WTC11 (cell line): Measurements from ENCODE around the gene PEX1. TPM values are rescaled to one million over a fixed set of nuclear protein-coding genes. Genes with fewer than 3 reads are reported as not detected.

Source experiments
- ATAC-seq: fragments of 200-7000 bp; cut with Tn5 transposase; 2 replicates; pipeline ENCODE4 v1.10.0; 2021; ENCODE audit warnings: mild to moderate bottlenecking, moderate library complexity
- CTCF ChIA-PET: fragments of 300-600 bp; sonication (Branson Sonifier 250); formaldehyde crosslinking; loops from one replicate; lab custom pipeline; 2021; ENCODE audit warnings: antibody characterized with exemption; lab: Charles Lee
- POLR2A ChIA-PET: fragments of 350-600 bp; sonication (Branson Sonifier 250); formaldehyde crosslinking; loops from one replicate; lab custom pipeline; 2021; ENCODE audit warnings: antibody characterized with exemption; lab: Charles Lee
- DNase-seq: peaks from one replicate; pipeline ENCODE4 v3.0.0; 2021; ENCODE audit warnings: low spot score
- H3K27ac Mint-ChIP-seq: 2 replicates; pipeline ENCODE4 v1.8.0; 2021; ENCODE audit warnings: mixed read lengths
- H3K27me3 Mint-ChIP-seq: 2 replicates; pipeline ENCODE4 v1.8.0; 2021; ENCODE audit warnings: low read depth, mild to moderate bottlenecking, moderate library complexity, mixed read lengths
- H3K36me3 Mint-ChIP-seq: 2 replicates; pipeline ENCODE4 v1.8.0; 2021; ENCODE audit warnings: mixed read lengths
- H3K4me1 Mint-ChIP-seq: 2 replicates; pipeline ENCODE4 v1.8.0; 2022; ENCODE audit warnings: mixed read lengths
- H3K4me3 Mint-ChIP-seq: 2 replicates; pipeline ENCODE4 v1.8.0; 2021; ENCODE audit warnings: mild to moderate bottlenecking, moderate library complexity, mixed read lengths
- H3K9me3 Mint-ChIP-seq: 2 replicates; pipeline ENCODE4 v1.8.0; 2021; ENCODE audit warnings: mixed read lengths
- ARID4B ChIP-seq: sonication (generic); formaldehyde crosslinking; IDR thresholded peaks from 2 replicates; pipeline ENCODE4 v1.8.0; 2023; ENCODE audit warnings: missing genetic modification reagents, mild to moderate bottlenecking, borderline replicate concordance
- CREB1 ChIP-seq: sonication (generic); formaldehyde crosslinking; IDR thresholded peaks from 2 replicates; pipeline ENCODE4 v1.8.0; 2023; ENCODE audit warnings: mild to moderate bottlenecking, missing genetic modification reagents
- E2F1 ChIP-seq: sonication (generic); formaldehyde crosslinking; IDR thresholded peaks from 2 replicates; pipeline ENCODE4 v1.8.0; 2022; ENCODE audit warnings: mild to moderate bottlenecking, missing genetic modification reagents
- ESRRA ChIP-seq: sonication (generic); formaldehyde crosslinking; IDR thresholded peaks from 2 replicates; pipeline ENCODE4 v1.8.1; 2022; ENCODE audit warnings: mild to moderate bottlenecking, missing genetic modification reagents, borderline replicate concordance
- FOXJ3 ChIP-seq: sonication (generic); formaldehyde crosslinking; IDR thresholded peaks from 2 replicates; pipeline ENCODE4 v1.9.0; 2021; ENCODE audit warnings: missing genetic modification reagents, mild to moderate bottlenecking, borderline replicate concordance
- FOXP4 ChIP-seq: sonication (generic); formaldehyde crosslinking; IDR thresholded peaks from 2 replicates; pipeline ENCODE4 v1.8.0; 2022; ENCODE audit warnings: mild to moderate bottlenecking, missing genetic modification reagents
- GABPB1 ChIP-seq: sonication (generic); formaldehyde crosslinking; IDR thresholded peaks from 2 replicates; pipeline ENCODE4 v1.8.1; 2023; ENCODE audit warnings: mild to moderate bottlenecking, missing genetic modification reagents
- JAZF1 ChIP-seq: fragments of 250-450 bp; sonication (Bioruptor Pico); IDR thresholded peaks from 2 replicates; pipeline ENCODE4 v1.9.0; 2021; ENCODE audit warnings: moderate library complexity, mild to moderate bottlenecking, inconsistent platforms
- MLX ChIP-seq: sonication (generic); formaldehyde crosslinking; IDR thresholded peaks from 2 replicates; pipeline ENCODE4 v1.8.1; 2023; ENCODE audit warnings: mild to moderate bottlenecking, missing genetic modification reagents, moderate library complexity
- NR2C2 ChIP-seq: sonication (generic); formaldehyde crosslinking; IDR thresholded peaks from 2 replicates; pipeline ENCODE4 v1.8.0; 2022; ENCODE audit warnings: mild to moderate bottlenecking, missing genetic modification reagents
- NR3C1 ChIP-seq: sonication (generic); formaldehyde crosslinking; conservative IDR thresholded peaks from 2 replicates; pipeline ENCODE4 v1.8.1; 2023; ENCODE audit warnings: low read depth, mild to moderate bottlenecking, missing genetic modification reagents
- OVOL2 ChIP-seq: fragments of 250-450 bp; sonication (Bioruptor Pico); IDR thresholded peaks from 2 replicates; pipeline ENCODE4 v1.9.0; 2021; ENCODE audit warnings: mild to moderate bottlenecking, borderline replicate concordance
- PRDM15 ChIP-seq: sonication (generic); formaldehyde crosslinking; IDR thresholded peaks from 2 replicates; pipeline ENCODE4 v1.8.0; 2022; ENCODE audit warnings: missing genetic modification reagents
- PRRX2 ChIP-seq: fragments of 250-450 bp; sonication (Bioruptor Pico); IDR thresholded peaks from 2 replicates; pipeline ENCODE4 v1.8.0; 2021; ENCODE audit warnings: mild to moderate bottlenecking
- TEAD1 ChIP-seq: sonication (generic); formaldehyde crosslinking; IDR thresholded peaks from 2 replicates; pipeline ENCODE4 v1.8.0; 2022; ENCODE audit warnings: mild to moderate bottlenecking, missing genetic modification reagents
- TEAD4 ChIP-seq: sonication (generic); formaldehyde crosslinking; IDR thresholded peaks from 2 replicates; pipeline ENCODE4 v1.8.0; 2022; ENCODE audit warnings: mild to moderate bottlenecking, missing genetic modification reagents
- TP53 ChIP-seq: sonication (generic); formaldehyde crosslinking; IDR thresholded peaks from 2 replicates; pipeline ENCODE4 v1.8.1; 2023; ENCODE audit warnings: mild to moderate bottlenecking, missing genetic modification reagents
- USF1 ChIP-seq: sonication (generic); formaldehyde crosslinking; IDR thresholded peaks from 2 replicates; pipeline ENCODE4 v1.8.0; 2022; ENCODE audit warnings: mild to moderate bottlenecking, missing genetic modification reagents
- ZNF425 ChIP-seq: fragments of 250-450 bp; sonication (Bioruptor Pico); conservative IDR thresholded peaks from 2 replicates; pipeline ENCODE4 v1.9.0; 2021; ENCODE audit warnings: mild to moderate bottlenecking
- total RNA-seq: library from RNA; stranded (reverse); gene quantifications from 3 replicates; pipeline ENCODE4 v1.2.3, GENCODE V29; 2021

PEX1 gene
- total RNA-seq, 1 experiment from 2014 or later = 24.9 TPM

- ChIA-PET POLR2A (no interaction called here), CTCF (interaction anchor here (0.8 kb wide), 1 partner anchor 42 kb away, joined by 4 read pairs; no protein-coding TSS in a partner anchor)
- Mint-ChIP-seq H3K27ac (no peak overlapping the region), H3K4me1 (no peaks in the 10 kb centered on the region), H3K9me3 (no peaks in the 10 kb centered on the region), H3K36me3 (peaks cover 29% of the 10 kb centered on the region), H3K4me3 (no peak overlapping the region), H3K27me3 (no peaks in the 10 kb centered on the region)
- TF ChIP-seq ESRRA (no peak), ARID4B (no peak), FOXJ3 (CRISPR knock-in tag) (no peak), NR2C2 (no peak), OVOL2 (CRISPR knock-in tag) (no peak), FOXP4 (CRISPR knock-in tag) (no peak), E2F1 (CRISPR knock-in tag) (no peak), MLX (CRISPR knock-in tag) (no peak), PRDM15 (CRISPR knock-in tag) (no peak), TEAD1 (CRISPR knock-in tag) (no peak), JAZF1 (CRISPR knock-in tag) (no peak), PRRX2 (no peak), CREB1 (CRISPR knock-in tag) (no peak), TEAD4 (no peak), ZNF425 (no peak), USF1 (CRISPR knock-in tag) (no peak), TP53 (CRISPR knock-in tag) (no peak), GABPB1 (CRISPR knock-in tag) (no peak), NR3C1 (CRISPR knock-in tag) (no peak)
- DNase-seq (no peak), ATAC-seq (no peak)
These were observed 24.6 kb downstream of the PEX1 start for GRCh38 chr7:92503767-92504166.
